ENCODE measurements around the gene LAD1.

LAD1 gene

GRCh38 chr1:201359031-201359872, 39.9 kb downstream of the LAD1 start:
- H3K27me3 ChIP-seq (ENCODE audit: insufficient read depth, poor library complexity, severe bottlenecking) = no peaks in the 10 kb centered on the region
- H3K27ac ChIP-seq (replicated peaks) = no peak overlapping the region
- H3K4me3 ChIP-seq (replicated peaks; ENCODE audit: insufficient read depth, low read length) = no peak overlapping the region
- TF ChIP-seq POLR2AphosphoS5 (IDR thresholded peaks at IDR 0.05; ENCODE audit: low read depth) = no peak
- no peak for TF ChIP-seq CTCF (IDR thresholded peaks at IDR 0.05; ENCODE audit: insufficient read depth, low read length)
- no peak for TF ChIP-seq SPI1 (IDR thresholded peaks at IDR 0.05; ENCODE audit: borderline replicate concordance, low read depth)
- TF ChIP-seq GABPA (IDR thresholded peaks at IDR 0.05; ENCODE audit: low read depth) = no peak
- TF ChIP-seq, protein P1, sequence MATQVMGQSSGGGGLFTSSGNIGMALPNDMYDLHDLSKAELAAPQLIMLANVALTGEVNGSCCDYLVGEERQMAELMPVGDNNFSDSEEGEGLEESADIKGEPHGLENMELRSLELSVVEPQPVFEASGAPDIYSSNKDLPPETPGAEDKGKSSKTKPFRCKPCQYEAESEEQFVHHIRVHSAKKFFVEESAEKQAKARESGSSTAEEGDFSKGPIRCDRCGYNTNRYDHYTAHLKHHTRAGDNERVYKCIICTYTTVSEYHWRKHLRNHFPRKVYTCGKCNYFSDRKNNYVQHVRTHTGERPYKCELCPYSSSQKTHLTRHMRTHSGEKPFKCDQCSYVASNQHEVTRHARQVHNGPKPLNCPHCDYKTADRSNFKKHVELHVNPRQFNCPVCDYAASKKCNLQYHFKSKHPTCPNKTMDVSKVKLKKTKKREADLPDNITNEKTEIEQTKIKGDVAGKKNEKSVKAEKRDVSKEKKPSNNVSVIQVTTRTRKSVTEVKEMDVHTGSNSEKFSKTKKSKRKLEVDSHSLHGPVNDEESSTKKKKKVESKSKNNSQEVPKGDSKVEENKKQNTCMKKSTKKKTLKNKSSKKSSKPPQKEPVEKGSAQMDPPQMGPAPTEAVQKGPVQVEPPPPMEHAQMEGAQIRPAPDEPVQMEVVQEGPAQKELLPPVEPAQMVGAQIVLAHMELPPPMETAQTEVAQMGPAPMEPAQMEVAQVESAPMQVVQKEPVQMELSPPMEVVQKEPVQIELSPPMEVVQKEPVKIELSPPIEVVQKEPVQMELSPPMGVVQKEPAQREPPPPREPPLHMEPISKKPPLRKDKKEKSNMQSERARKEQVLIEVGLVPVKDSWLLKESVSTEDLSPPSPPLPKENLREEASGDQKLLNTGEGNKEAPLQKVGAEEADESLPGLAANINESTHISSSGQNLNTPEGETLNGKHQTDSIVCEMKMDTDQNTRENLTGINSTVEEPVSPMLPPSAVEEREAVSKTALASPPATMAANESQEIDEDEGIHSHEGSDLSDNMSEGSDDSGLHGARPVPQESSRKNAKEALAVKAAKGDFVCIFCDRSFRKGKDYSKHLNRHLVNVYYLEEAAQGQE (IDR thresholded peaks at IDR 0.05; ENCODE audit: insufficient replicate concordance, low read depth) = no peak
- no peak for DNase-seq (ENCODE audit: low read depth in 1 of 2, low spot score in 1 of 2)

GRCh38 chr1:201358596-201358995, 40.5 kb downstream of the LAD1 start:
- Histone ChIP-seq H3K27me3 (ENCODE audit: insufficient read depth, poor library complexity, severe bottlenecking) (no peaks in the 10 kb centered on the region), H3K4me3 (replicated peaks; ENCODE audit: insufficient read depth, low read length) (no peak overlapping the region), H3K27ac (replicated peaks) (no peak overlapping the region)
- TF ChIP-seq GABPA (IDR thresholded peaks at IDR 0.05; ENCODE audit: low read depth) = no peak
- no peak for TF ChIP-seq CTCF (IDR thresholded peaks at IDR 0.05; ENCODE audit: insufficient read depth, low read length)
- TF ChIP-seq POLR2AphosphoS5 (IDR thresholded peaks at IDR 0.05; ENCODE audit: low read depth) = no peak
- no peak for TF ChIP-seq SPI1 (IDR thresholded peaks at IDR 0.05; ENCODE audit: borderline replicate concordance, low read depth)
- TF ChIP-seq, protein P1 (IDR thresholded peaks at IDR 0.05; ENCODE audit: insufficient replicate concordance, low read depth) = no peak
- DNase-seq (ENCODE audit: low read depth in 1 of 2, low spot score in 1 of 2) = no peak

DNA sequence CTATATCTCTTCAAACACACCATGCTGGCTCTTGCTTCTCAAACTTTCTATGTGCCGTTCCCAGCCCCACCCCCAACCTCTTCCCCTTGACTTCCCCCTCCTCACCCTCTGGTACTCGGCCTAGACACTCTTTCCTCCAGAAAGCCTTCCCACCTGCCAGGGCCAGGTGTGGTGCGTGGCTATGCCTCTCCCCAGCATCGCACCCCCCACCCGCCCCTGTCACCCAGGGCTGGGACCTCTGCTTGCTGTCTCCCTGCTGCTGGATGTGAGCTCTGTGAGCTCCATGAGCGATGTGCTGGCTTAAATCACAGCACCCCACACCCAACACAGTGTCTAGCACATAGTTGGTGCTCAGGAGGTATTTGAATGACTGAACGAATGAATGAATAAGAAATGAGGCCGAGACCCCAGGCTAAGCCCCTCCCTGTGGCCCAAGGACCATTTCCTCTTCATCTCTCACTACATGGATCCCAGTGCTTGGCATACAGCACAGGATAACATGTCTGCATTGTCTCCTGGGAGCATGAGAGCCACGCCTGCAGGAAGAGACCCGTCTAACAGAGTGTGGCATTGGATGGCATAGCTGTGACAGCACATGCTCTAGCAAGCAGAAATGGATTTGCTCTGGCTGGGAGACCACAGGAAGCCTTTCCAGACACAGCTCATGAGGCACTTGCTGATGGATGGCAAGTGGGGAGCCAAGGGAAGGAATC, 41.3 kb downstream of the LAD1 start:
- Histone ChIP-seq H3K4me3 (replicated peaks; ENCODE audit: insufficient read depth, low read length) (no peak overlapping the region), H3K27me3 (ENCODE audit: insufficient read depth, poor library complexity, severe bottlenecking) (no peaks in the 10 kb centered on the region), H3K27ac (replicated peaks) (no peak overlapping the region)
- TF ChIP-seq, protein P1 (IDR thresholded peaks at IDR 0.05; ENCODE audit: insufficient replicate concordance, low read depth) = no peak
- no peak for DNase-seq (ENCODE audit: low read depth in 1 of 2, low spot score in 1 of 2)
